Fibroblast of the aortic adventitia (primary cell): Measurements from ENCODE around the gene RPS26. TPM values are rescaled to one million over a fixed set of nuclear protein-coding genes. Genes with fewer than 3 reads are reported as not detected.
"Not testable (repeated sequence)": the region's sequence is repeated elsewhere in the genome, so short reads cannot be mapped to it uniquely, and the experiment has no call there.

ENCODE experiments used
- DNase-seq: peaks from one replicate; pipeline ENCODE4 v3.0.0-alpha.2; 2010; ENCODE audit warnings: low read depth
- H3K4me3 ChIP-seq: 2 replicates; pipeline ENCODE4 v1.5.1; 2011; ENCODE audit warnings: low read depth, mild to moderate bottlenecking, control low read depth, low read length, moderate library complexity
- CTCF ChIP-seq: IDR thresholded peaks from 2 replicates; pipeline ENCODE4 v1.5.1; 2011; ENCODE audit warnings: mild to moderate bottlenecking, low read length, control low read depth, inconsistent platforms; ENCODE audit not compliant: insufficient read depth
- total RNA-seq: library from RNA; depleted of rRNA; stranded (reverse); fragments of >200 nt; gene quantifications from 2 replicates; pipeline ENCODE4 v1.2.3, GENCODE V29; 2012; ENCODE audit warnings: low replicate concordance

The RPS26 gene
- total RNA-seq, 1 donor = 893 TPM

DNA sequence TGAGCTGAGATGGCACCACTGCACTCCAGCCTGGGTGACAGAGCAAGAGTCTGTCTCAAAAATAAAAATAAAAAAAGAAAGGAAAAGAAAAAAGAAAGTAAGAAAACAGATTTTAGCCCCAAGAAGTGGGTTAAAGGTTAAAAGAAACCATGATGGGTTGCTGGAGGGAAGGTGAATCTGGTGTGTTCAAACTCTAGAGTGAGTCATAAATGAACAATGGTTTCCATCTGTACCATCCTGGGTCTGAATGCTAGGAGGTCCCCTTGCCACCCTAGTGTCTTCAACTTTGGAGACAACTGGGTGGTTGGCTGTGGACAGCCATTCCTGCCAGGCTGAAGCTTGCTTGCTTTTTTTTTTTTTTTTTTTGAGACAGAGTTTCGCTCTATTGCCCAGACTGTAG lies 1.6 kb upstream of the RPS26 start:
- DNase-seq = no peak
- TF ChIP-seq CTCF = no peak
- no peak overlapping the region for H3K4me3 ChIP-seq

DNA sequence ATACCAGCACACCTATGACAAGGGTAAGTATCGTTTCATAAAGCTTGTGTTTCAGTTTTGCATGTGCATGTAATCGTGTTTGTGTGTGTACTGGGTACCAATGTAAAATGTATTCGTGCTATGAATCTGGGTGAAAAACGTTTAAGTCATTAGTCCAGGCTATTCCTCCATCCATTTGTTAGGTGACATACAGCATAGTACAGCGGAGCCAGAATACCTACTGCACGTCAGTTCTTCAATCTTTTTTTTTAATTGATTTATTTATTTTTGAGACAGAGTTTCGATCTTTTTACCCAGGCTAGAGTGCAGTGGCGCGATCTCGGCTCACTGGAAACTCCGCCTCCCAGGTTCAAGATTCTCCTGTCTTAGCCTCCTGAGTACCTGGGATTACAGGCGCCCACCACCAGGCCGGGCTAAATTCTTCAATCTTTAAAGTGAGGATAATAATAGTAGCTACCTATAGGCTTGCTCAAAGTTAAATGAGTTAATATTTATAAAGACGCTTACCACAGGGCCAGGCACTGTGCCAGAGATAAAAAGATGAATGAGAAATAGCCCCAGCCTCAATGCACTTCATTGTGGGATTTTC lies 661 bp upstream of the RPS26 start:
- TF ChIP-seq CTCF = no peak
- no peak for DNase-seq
- H3K4me3 ChIP-seq = peak overlapping the region; percentile 60

DNA sequence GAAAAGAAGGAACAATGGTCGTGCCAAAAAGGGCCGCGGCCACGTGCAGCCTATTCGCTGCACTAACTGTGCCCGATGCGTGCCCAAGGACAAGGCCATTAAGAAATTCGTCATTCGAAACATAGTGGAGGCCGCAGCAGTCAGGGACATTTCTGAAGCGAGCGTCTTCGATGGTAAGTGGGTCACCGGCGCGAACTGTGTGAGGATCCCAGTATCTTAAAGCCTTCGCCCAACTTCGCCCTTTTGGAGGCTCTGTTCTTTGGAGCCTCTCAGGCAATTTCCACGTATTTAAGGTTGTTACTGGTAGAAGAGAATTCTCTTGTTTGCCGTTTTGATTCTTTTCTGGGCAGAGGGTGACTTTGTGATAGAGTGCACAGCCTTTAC lies 704 bp downstream of the RPS26 start:
- H3K4me3 ChIP-seq = peak overlapping the region; percentile 77
- DNase-seq = not testable (repeated sequence)

- no peak for DNase-seq
- peak overlapping the region; percentile 77 for H3K4me3 ChIP-seq
- no peak for TF ChIP-seq CTCF
These were observed 1.1 kb downstream of the RPS26 start for GRCh38 chr12:56042843-56043242.

GRCh38 chr12:56046027-56046780 lies 4.5 kb downstream of the RPS26 start:
- TF ChIP-seq CTCF = no peak
- H3K4me3 ChIP-seq = no peak overlapping the region
- no peak for DNase-seq

- no peak for DNase-seq
- H3K4me3 ChIP-seq = no peak overlapping the region
- no peak for TF ChIP-seq CTCF
These were observed 11.7 kb downstream of the RPS26 start for GRCh38 chr12:56053407-56053893.

- not testable (repeated sequence) for H3K4me3 ChIP-seq
- DNase-seq = peak; percentile 59
These were observed 18.2 kb downstream of the RPS26 start for GRCh38 chr12:56059964-56060363.

DNA sequence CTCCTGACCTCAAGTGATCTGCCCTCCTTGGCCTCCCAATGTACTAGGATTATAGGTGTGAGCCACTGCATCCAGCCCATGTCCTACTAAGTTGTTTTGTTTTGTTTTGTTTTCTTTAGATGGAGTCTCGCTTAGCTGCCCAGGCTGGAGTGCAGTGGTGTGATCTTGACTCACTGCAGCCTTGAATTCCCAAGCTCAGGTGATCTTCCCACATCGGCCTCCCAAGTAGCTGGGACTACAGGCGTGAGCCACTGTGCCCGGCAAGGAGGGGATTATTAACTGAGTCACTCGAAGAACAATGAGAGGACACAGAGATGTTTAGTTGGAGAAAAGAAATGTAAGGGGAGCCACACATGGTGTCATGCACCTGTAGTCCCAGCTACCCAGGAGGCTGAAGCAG lies 20.3 kb downstream of the RPS26 start:
- H3K4me3 ChIP-seq = no peak overlapping the region
- no peak for DNase-seq
- no peak for TF ChIP-seq CTCF
